H1 (cell line): ENCODE measurements around the gene IL36G. TPM values are rescaled to one million over a fixed set of nuclear protein-coding genes. Genes with fewer than 3 reads are reported as not detected.

Experiments used
- CTCF ChIA-PET: fragments of 300-600 bp; sonication (Branson Sonifier 250); formaldehyde crosslinking; loops from one replicate; lab custom pipeline; 2021; ENCODE audit not compliant: partially characterized antibody; lab: Charles Lee
- POLR2A ChIA-PET: fragments of 300-600 bp; sonication (Branson Sonifier 250); formaldehyde crosslinking; loops from one replicate; lab custom pipeline; 2021; ENCODE audit warnings: inconsistent platforms; ENCODE audit not compliant: partially characterized antibody; lab: Charles Lee
- DNase-seq, 2 experiments: peaks; one replicate each; pipeline versions ENCODE4 v3.0.0 to v3.0.0-alpha.2; 2010 to 2022; ENCODE audit warnings: low spot score in 2 of 2, low read depth in 1 of 2, mixed read lengths in 1 of 2
- FAIRE-seq: peaks from 2 replicates; lab custom pipeline; 2011; peaks lifted over from hg19 to GRCh38; lab: Jason Lieb, UNC
- H2AFZ ChIP-seq: 2 replicates; pipeline ENCODE4 v1.8.1; 2012; ENCODE audit warnings: low read length, inconsistent platforms
- H2AK5ac ChIP-seq: 2 replicates; pipeline ENCODE4 v1.6.1; 2013; ENCODE audit warnings: low read depth, low read length
- H2BK120ac ChIP-seq: replicated peaks from 2 replicates; pipeline ENCODE3; 2013; ENCODE audit warnings: low read depth, low read length, inconsistent platforms
- H2BK12ac ChIP-seq: 2 replicates; pipeline ENCODE4 v1.6.1; 2013; ENCODE audit warnings: low read depth, low read length
- H2BK15ac ChIP-seq: 2 replicates; pipeline ENCODE4 v1.6.1; 2013; ENCODE audit warnings: low read length
- H2BK20ac ChIP-seq: 2 replicates; pipeline ENCODE4 v1.6.1; 2013; ENCODE audit warnings: low read length
- H2BK5ac ChIP-seq: 2 replicates; pipeline ENCODE4 v1.6.1; 2013; ENCODE audit warnings: low read depth, low read length
- H3K14ac ChIP-seq: 2 replicates; pipeline ENCODE4 v1.6.1; 2013; ENCODE audit warnings: inconsistent platforms; ENCODE audit not compliant: insufficient read length
- H3K18ac ChIP-seq: 2 replicates; pipeline ENCODE4 v1.6.1; 2013; ENCODE audit warnings: low read length; ENCODE audit errors: extremely low read depth
- H3K23ac ChIP-seq: 2 replicates; pipeline ENCODE4 v1.6.1; 2013; ENCODE audit warnings: inconsistent platforms; ENCODE audit not compliant: insufficient read length
- H3K23me2 ChIP-seq: 2 replicates; pipeline ENCODE4 v1.6.1; 2013; ENCODE audit warnings: low read depth, low read length
- H3K27ac ChIP-seq: 2 replicates; pipeline ENCODE4 v1.6.1; 2011; ENCODE audit warnings: low read depth, low read length, inconsistent platforms
- H3K27me3 ChIP-seq, 4 experiments: replicated peaks in 1 of 4; 1 replicate in 1 of 4; 2 replicates in 3 of 4; pipeline versions ENCODE4 v1.6.1 to v1.8.1; 2011 to 2013; ENCODE audit warnings: low read length in 3 of 4, mild to moderate bottlenecking in 3 of 4, inconsistent platforms in 2 of 4, mixed read lengths in 2 of 4, moderate library complexity in 1 of 4; ENCODE audit not compliant: control insufficient read depth in 3 of 4, insufficient read depth in 3 of 4; ENCODE audit errors: extremely low read depth in 1 of 4
- H3K36me3 ChIP-seq, 4 experiments: 2 replicates each; pipeline versions ENCODE4 v1.6.1 to v1.8.1; 2011 to 2013; ENCODE audit warnings: mild to moderate bottlenecking in 4 of 4, low read length in 3 of 4, moderate library complexity in 2 of 4, control low read depth in 1 of 4, inconsistent platforms in 1 of 4; ENCODE audit not compliant: insufficient read depth in 4 of 4, control insufficient read depth in 2 of 4
- H3K4ac ChIP-seq: replicated peaks from 2 replicates; pipeline ENCODE3; 2013; ENCODE audit warnings: low read length, low read depth, mixed read lengths, inconsistent platforms; ENCODE audit not compliant: insufficient read length
- H3K4me1 ChIP-seq, 4 experiments: replicated peaks in 1 of 4; 1 replicate in 1 of 4; 2 replicates in 3 of 4; pipeline versions ENCODE4 v1.6.1 to v1.8.1; 2011 to 2013; ENCODE audit warnings: low read length in 3 of 4, inconsistent platforms in 2 of 4, mixed read lengths in 1 of 4; ENCODE audit not compliant: insufficient read depth in 4 of 4, control insufficient read depth in 3 of 4
- H3K4me2 ChIP-seq, 2 experiments: 2 replicates each; pipeline versions ENCODE4 v1.6.1 to v1.8.1; 2011 to 2013; ENCODE audit warnings: low read depth in 2 of 2, low read length in 2 of 2, control low read depth in 1 of 2, inconsistent platforms in 1 of 2, mild to moderate bottlenecking in 1 of 2; ENCODE audit not compliant: insufficient read depth in 1 of 2
- H3K4me3 ChIP-seq, 4 experiments: fragments of 200-600, 300-600 bp in 1 of 4; sonication (generic), shearing (Covaris generic), sonication (Bioruptor Twin) in 1 of 4; 2 replicates each; pipeline versions ENCODE4 v1.5.1 to v1.8.1; 2011 to 2016; ENCODE audit warnings: low read length in 4 of 4, low read depth in 3 of 4, control low read depth in 2 of 4, inconsistent platforms in 2 of 4, mild to moderate bottlenecking in 2 of 4, mixed read lengths in 1 of 4, moderate library complexity in 1 of 4; ENCODE audit not compliant: insufficient read depth in 2 of 4; ENCODE audit errors: extremely low read depth in 1 of 4
- H3K56ac ChIP-seq: replicated peaks from 2 replicates; pipeline ENCODE3; 2013; ENCODE audit warnings: low read depth, mild to moderate bottlenecking, mixed read lengths, low read length, inconsistent platforms; ENCODE audit not compliant: insufficient read length
- H3K79me1 ChIP-seq: 2 replicates; pipeline ENCODE4 v1.6.1; 2013; ENCODE audit warnings: low read depth, low read length, control low read depth
- H3K79me2 ChIP-seq, 2 experiments: 2 replicates each; pipeline versions ENCODE4 v1.6.1 to v1.8.1; 2012 to 2013; ENCODE audit warnings: low read length in 2 of 2, mild to moderate bottlenecking in 2 of 2, inconsistent platforms in 1 of 2; ENCODE audit not compliant: insufficient read depth in 2 of 2, control insufficient read depth in 1 of 2
- H3K9ac ChIP-seq, 4 experiments: replicated peaks in 1 of 4; 1 replicate in 1 of 4; 2 replicates in 3 of 4; pipeline versions ENCODE4 v1.6.1 to v1.8.1; 2011 to 2013; ENCODE audit warnings: low read depth in 3 of 4, low read length in 3 of 4, control low read depth in 2 of 4, mild to moderate bottlenecking in 2 of 4, moderate library complexity in 2 of 4, inconsistent platforms in 1 of 4; ENCODE audit errors: extremely low read depth in 1 of 4
- H3K9me3 ChIP-seq, 2 experiments: 2 replicates each; pipeline versions ENCODE4 v1.6.1 to v1.8.1; 2012 to 2013; ENCODE audit warnings: mild to moderate bottlenecking in 2 of 2, moderate library complexity in 2 of 2, control low read depth in 1 of 2, inconsistent platforms in 1 of 2, low read depth in 1 of 2, low read length in 1 of 2, mixed read lengths in 1 of 2; ENCODE audit not compliant: insufficient read depth in 2 of 2
- H4K20me1 ChIP-seq, 2 experiments: replicated peaks in 1 of 2; 2 replicates each; pipeline versions ENCODE3 to v1.8.1; 2011 to 2013; ENCODE audit warnings: inconsistent platforms in 2 of 2, low read length in 2 of 2, mild to moderate bottlenecking in 1 of 2; ENCODE audit not compliant: insufficient read depth in 2 of 2, control insufficient read depth in 1 of 2
- H4K5ac ChIP-seq: 2 replicates; pipeline ENCODE4 v1.6.1; 2013; ENCODE audit warnings: low read length, low read depth, mixed read lengths, inconsistent platforms; ENCODE audit not compliant: insufficient read length
- H4K8ac ChIP-seq: 2 replicates; pipeline ENCODE4 v1.8.0; 2013; ENCODE audit warnings: mild to moderate bottlenecking, moderate library complexity, low read length, inconsistent platforms; ENCODE audit not compliant: insufficient read depth; ENCODE audit errors: extremely low read depth
- H4K91ac ChIP-seq: replicated peaks from 2 replicates; pipeline ENCODE3; 2013; ENCODE audit warnings: low read length, mixed read lengths, inconsistent platforms; ENCODE audit not compliant: insufficient read length
- ASH2L ChIP-seq: fragments of 200-600, 300-600 bp; sonication (generic); IDR thresholded peaks from one replicate; pipeline ENCODE4 v1.7.1; 2017; ENCODE audit warnings: low read length
- CEBPB ChIP-seq: IDR thresholded peaks from 2 replicates; pipeline ENCODE4 v1.6.1; 2012; ENCODE audit warnings: low read depth, low read length
- JUN ChIP-seq: IDR thresholded peaks from 2 replicates; pipeline ENCODE4 v1.6.1; 2011; ENCODE audit warnings: low read depth, mild to moderate bottlenecking, improper control_type of control experiment, low read length
- KDM4A ChIP-seq: IDR thresholded peaks from one replicate; pipeline ENCODE4 v1.7.1; 2012; ENCODE audit warnings: low read depth, mild to moderate bottlenecking, moderate library complexity, low read length, inconsistent platforms; ENCODE audit not compliant: severe bottlenecking
- MAFK ChIP-seq: IDR thresholded peaks from 2 replicates; pipeline ENCODE4 v1.6.1; 2012; ENCODE audit warnings: low read depth, mild to moderate bottlenecking, improper control_type of control experiment, low read length
- POLR2AphosphoS5 ChIP-seq: IDR thresholded peaks from 2 replicates; pipeline ENCODE4 v1.6.1; 2011; ENCODE audit warnings: low read depth, low read length
- RAD21 ChIP-seq, 2 experiments: IDR thresholded peaks in 1 of 2; conservative IDR thresholded peaks in 1 of 2; 2 replicates each; pipeline ENCODE4 v1.6.1; 2011; ENCODE audit warnings: low read depth in 2 of 2, low read length in 2 of 2, improper control_type of control experiment in 1 of 2, inconsistent platforms in 1 of 2, mild to moderate bottlenecking in 1 of 2, moderate library complexity in 1 of 2
- SIX5 ChIP-seq: IDR thresholded peaks from 2 replicates; pipeline ENCODE4 v1.6.1; 2011; ENCODE audit warnings: mild to moderate bottlenecking, low read depth, low read length
- SP1 ChIP-seq: IDR thresholded peaks from 2 replicates; pipeline ENCODE4 v1.6.1; 2011; ENCODE audit warnings: low read depth, low read length
- SP2 ChIP-seq: IDR thresholded peaks from 2 replicates; pipeline ENCODE4 v1.6.1; 2012; ENCODE audit warnings: mild to moderate bottlenecking, low read length, inconsistent platforms
- SRF ChIP-seq: IDR thresholded peaks from 2 replicates; pipeline ENCODE4 v1.6.1; 2011; ENCODE audit warnings: mild to moderate bottlenecking, low read depth, low read length, moderate library complexity
- TAF7 ChIP-seq: optimal IDR thresholded peaks from 2 replicates; pipeline ENCODE3; 2011; ENCODE audit warnings: low read depth, mild to moderate bottlenecking, inconsistent platforms, low read length, moderate library complexity, borderline replicate concordance
- ZNF274 ChIP-seq: IDR thresholded peaks from 2 replicates; pipeline ENCODE4 v1.7.0; 2012; ENCODE audit warnings: low read length, borderline replicate concordance; ENCODE audit errors: extremely low read depth
- WGBS, 2 experiments: shearing (Covaris generic) in 1 of 2; methylation state at CpG; one replicate each; pipeline versions ENCODE4 v1.1.6 to v1.1.7; 2013 to 2015; ENCODE audit warnings: low lambda C conversion rate in 2 of 2, mixed read lengths in 2 of 2, inconsistent platforms in 1 of 2, low coverage in 1 of 2, missing lambda C conversion rate in 1 of 2; ENCODE audit not compliant: insufficient replicate concordance in 2 of 2, insufficient coverage in 1 of 2, insufficient read length in 1 of 2; ENCODE audit errors: extremely low coverage in 1 of 2, missing lambda C conversion rate in 1 of 2; 5-methylcytosine and 5-hydroxymethylcytosine counted together
- polyA plus RNA-seq, 7 experiments: library from polyadenylated mRNA; depleted of rRNA in 3 of 7; stranded (reverse) in 5 of 7; unstranded in 2 of 7; fragments of >200 nt in 5 of 7; fragments of 200-250 nt in 2 of 7; gene quantifications; 1 replicate in 5 of 7; 2 replicates in 1 of 7; 4 replicates in 1 of 7; pipeline versions ENCODE4 v1.2.1 to v1.2.3, GENCODE V29; 2011 to 2013; ENCODE audit warnings: missing spikeins in 2 of 7, mixed read lengths in 2 of 7
- total RNA-seq: library from RNA; stranded (reverse); fragmentation: NEBNext Ultra II Directional; extraction: Animal tissue kit (Norgen Biotek cat#: 25700); gene quantifications from 2 replicates; pipeline ENCODE4 v1.2.1, GENCODE V29; 2021
- TF ChIP-seq, protein P1 (sequence below), 3 experiments: IDR thresholded peaks; 1 replicate in 2 of 3; 2 replicates in 1 of 3; pipeline versions ENCODE4 v1.5.1 to v1.6.1; 2011; ENCODE audit warnings: low read length in 3 of 3, mild to moderate bottlenecking in 3 of 3, inconsistent platforms in 2 of 3, low read depth in 1 of 3, moderate library complexity in 1 of 3; ENCODE audit not compliant: insufficient read depth in 1 of 3; ENCODE audit errors: control extremely low read depth in 1 of 3

IL36G gene
- total and polyA plus RNA-seq, 2 of the 8 experiments (the other 6 are each of a cell fraction or from before 2014, with no cell fraction given) = 0.39 TPM; not detected in 1

DNA sequence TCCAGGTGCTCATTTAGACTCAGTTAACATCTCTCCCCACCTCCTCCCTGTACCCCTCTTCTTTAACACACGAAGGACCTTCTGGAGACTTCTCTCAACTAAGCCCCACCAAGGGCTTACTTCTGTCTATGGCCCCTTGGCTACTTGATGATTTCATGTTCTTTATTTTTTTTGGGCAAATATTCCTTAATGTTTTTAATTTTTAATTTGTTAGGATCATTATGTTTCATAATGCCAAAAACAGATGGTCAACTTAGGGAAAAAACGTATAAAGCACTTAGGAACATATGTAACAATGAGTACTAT lies 40.9 kb upstream of the IL36G start:
- Histone ChIP-seq H3K9ac (no peak overlapping the region), H3K56ac (no peak overlapping the region), H3K14ac (no peak overlapping the region), H3K23me2 (no peaks in the 10 kb centered on the region), H3K23ac (no peak overlapping the region), H2BK12ac (no peak overlapping the region), H3K9me3 (no peaks in the 10 kb centered on the region), H4K91ac (no peak overlapping the region), H2BK15ac (no peak overlapping the region), H2AK5ac (no peak overlapping the region), H3K18ac (no peak overlapping the region), H3K79me2 (no peaks in the 10 kb centered on the region), H3K79me1 (no peaks in the 10 kb centered on the region), H3K4ac (no peak overlapping the region), H2BK5ac (no peak overlapping the region), H3K27me3 (no peaks in the 10 kb centered on the region), H2BK120ac (no peak overlapping the region), H3K4me1 (no peaks in the 10 kb centered on the region), H3K4me2 (no peak overlapping the region), H3K36me3 (no peaks in the 10 kb centered on the region), H2AFZ (no peak overlapping the region), H3K4me3 (no peak overlapping the region), H4K20me1 (no peaks in the 10 kb centered on the region), H4K8ac (no peak overlapping the region), H2BK20ac (no peak overlapping the region), H4K5ac (no peak overlapping the region), H3K27ac (no peak overlapping the region)
- no peak for DNase-seq
- CTCF ChIA-PET = no interaction called here
- POLR2A ChIA-PET = no interaction called here
- WGBS, 2 experiments = 74% methylated on average over 2 of the region's 2 CpGs; no CpG with 5 or more reads in 1 of the 2 experiments
- FAIRE-seq = no peak
- TF ChIP-seq, protein P1, sequence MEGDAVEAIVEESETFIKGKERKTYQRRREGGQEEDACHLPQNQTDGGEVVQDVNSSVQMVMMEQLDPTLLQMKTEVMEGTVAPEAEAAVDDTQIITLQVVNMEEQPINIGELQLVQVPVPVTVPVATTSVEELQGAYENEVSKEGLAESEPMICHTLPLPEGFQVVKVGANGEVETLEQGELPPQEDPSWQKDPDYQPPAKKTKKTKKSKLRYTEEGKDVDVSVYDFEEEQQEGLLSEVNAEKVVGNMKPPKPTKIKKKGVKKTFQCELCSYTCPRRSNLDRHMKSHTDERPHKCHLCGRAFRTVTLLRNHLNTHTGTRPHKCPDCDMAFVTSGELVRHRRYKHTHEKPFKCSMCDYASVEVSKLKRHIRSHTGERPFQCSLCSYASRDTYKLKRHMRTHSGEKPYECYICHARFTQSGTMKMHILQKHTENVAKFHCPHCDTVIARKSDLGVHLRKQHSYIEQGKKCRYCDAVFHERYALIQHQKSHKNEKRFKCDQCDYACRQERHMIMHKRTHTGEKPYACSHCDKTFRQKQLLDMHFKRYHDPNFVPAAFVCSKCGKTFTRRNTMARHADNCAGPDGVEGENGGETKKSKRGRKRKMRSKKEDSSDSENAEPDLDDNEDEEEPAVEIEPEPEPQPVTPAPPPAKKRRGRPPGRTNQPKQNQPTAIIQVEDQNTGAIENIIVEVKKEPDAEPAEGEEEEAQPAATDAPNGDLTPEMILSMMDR (IDR thresholded peaks at IDR 0.05; ENCODE audit: control extremely low read depth in 1 of 3, insufficient read depth in 1 of 3, low read depth in 1 of 3, low read length in 3 of 3) = no peak
- TF ChIP-seq JUN (no peak), CEBPB (no peak), SRF (no peak), SIX5 (no peak), TAF7 (no peak), POLR2AphosphoS5 (no peak), MAFK (no peak), SP1 (no peak), KDM4A (no peak), SP2 (no peak), ASH2L (no peak), ZNF274 (no peak), RAD21 (IDR thresholded peaks at IDR 0.05 in 1 of 2, conservative IDR thresholded peaks at IDR 0.05 in 1 of 2; ENCODE audit: low read depth in 2 of 2, low read length in 2 of 2) (no peak)
